ENCODE measurements around the gene CDK17. TPM values are rescaled to one million over a fixed set of nuclear protein-coding genes. Genes with fewer than 3 reads are reported as not detected.

Gene CDK17
- total and polyA plus RNA-seq, 12 donors: 8.5 to 32.4 (median 21.0) TPM

DNA sequence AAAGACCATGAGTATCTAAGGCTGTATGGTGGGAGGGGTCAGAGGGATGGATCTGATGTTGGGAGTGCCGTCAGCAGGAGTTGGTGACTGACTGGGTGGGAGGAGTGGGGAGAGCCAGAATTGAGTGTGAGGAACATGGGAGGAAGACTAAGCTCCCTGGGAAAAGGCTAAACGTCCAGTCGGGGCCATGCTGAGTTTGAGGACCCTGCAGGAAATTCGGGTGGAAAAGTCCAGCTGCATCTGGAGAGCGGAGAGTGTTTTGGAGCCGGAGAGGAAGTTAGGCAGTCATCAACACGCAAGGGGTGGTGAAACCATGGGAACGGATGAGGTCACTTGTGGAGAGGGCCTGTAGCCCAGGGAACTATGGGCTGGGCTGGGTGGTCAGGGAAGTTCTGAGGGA lies 145.2 kb downstream of the CDK17 start:
- no peaks in the 10 kb centered on the region for H3K27me3 ChIP-seq
- WGBS, 2 donors: 30 to 43% methylated on average over 8 of the region's 8 CpGs
- TF ChIP-seq, protein P1, sequence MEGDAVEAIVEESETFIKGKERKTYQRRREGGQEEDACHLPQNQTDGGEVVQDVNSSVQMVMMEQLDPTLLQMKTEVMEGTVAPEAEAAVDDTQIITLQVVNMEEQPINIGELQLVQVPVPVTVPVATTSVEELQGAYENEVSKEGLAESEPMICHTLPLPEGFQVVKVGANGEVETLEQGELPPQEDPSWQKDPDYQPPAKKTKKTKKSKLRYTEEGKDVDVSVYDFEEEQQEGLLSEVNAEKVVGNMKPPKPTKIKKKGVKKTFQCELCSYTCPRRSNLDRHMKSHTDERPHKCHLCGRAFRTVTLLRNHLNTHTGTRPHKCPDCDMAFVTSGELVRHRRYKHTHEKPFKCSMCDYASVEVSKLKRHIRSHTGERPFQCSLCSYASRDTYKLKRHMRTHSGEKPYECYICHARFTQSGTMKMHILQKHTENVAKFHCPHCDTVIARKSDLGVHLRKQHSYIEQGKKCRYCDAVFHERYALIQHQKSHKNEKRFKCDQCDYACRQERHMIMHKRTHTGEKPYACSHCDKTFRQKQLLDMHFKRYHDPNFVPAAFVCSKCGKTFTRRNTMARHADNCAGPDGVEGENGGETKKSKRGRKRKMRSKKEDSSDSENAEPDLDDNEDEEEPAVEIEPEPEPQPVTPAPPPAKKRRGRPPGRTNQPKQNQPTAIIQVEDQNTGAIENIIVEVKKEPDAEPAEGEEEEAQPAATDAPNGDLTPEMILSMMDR (IDR thresholded peaks at IDR 0.05): no peak
- no peaks in the 10 kb centered on the region for H3K9me3 ChIP-seq
- ATAC-seq: peak; percentile 78 to 95 (median 92)
- H3K36me3 ChIP-seq: peaks cover 0 to 62% (median 17%) of the 10 kb centered on the region in 9 donors
- H3K27ac ChIP-seq: peak overlapping the region in 9 of 10 donors; percentile 36 to 82 (median 74)
- peaks cover 7 to 79% (median 57%) of the 10 kb centered on the region in 9 donors for H3K4me1 ChIP-seq
- intact Hi-C loops (cut with DNase I): loop anchor here in 2 of 10 donors (2.0 to 5.0 kb wide), 2 partner anchors 144 to 147 kb away; partner anchors contain the start of gene CDK17 (in 1 of the 2)
- DNase-seq: peak; percentile 38 to 91
- H3K4me3 ChIP-seq: peak overlapping the region in 4 of 10 donors; percentile 1 to 22 (median 10)

DNA sequence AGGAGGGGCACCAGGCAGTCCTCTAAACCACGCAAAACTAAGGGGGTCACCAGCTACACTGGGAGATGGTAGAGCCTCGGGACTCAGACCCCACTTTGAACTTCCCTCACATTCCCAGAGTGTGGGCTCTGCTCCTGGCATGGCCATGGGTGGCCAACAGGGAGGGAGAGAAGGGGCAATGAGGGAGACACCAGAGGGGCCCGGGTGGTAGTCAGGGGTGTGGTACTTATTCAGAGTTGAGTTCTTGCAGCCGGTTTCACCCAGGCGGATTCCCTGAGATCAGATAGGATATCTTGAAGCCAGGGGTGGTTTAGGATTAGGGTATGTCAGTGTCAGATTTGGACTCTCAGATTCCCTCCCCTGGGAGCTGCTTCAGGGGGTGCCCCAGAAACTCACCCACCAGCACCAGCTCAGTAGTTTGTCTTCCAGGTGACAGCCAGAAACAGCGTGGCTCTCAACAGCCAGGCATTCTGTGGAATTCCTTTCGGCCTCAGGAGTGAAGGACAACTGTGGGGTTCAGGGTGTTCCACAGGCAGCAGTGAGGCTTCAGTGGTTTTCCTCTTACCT lies 150.0 kb downstream of the CDK17 start:
- H3K27ac ChIP-seq: peak overlapping the region in 7 of 10 donors; percentile 44 to 79 (median 66)

DNA sequence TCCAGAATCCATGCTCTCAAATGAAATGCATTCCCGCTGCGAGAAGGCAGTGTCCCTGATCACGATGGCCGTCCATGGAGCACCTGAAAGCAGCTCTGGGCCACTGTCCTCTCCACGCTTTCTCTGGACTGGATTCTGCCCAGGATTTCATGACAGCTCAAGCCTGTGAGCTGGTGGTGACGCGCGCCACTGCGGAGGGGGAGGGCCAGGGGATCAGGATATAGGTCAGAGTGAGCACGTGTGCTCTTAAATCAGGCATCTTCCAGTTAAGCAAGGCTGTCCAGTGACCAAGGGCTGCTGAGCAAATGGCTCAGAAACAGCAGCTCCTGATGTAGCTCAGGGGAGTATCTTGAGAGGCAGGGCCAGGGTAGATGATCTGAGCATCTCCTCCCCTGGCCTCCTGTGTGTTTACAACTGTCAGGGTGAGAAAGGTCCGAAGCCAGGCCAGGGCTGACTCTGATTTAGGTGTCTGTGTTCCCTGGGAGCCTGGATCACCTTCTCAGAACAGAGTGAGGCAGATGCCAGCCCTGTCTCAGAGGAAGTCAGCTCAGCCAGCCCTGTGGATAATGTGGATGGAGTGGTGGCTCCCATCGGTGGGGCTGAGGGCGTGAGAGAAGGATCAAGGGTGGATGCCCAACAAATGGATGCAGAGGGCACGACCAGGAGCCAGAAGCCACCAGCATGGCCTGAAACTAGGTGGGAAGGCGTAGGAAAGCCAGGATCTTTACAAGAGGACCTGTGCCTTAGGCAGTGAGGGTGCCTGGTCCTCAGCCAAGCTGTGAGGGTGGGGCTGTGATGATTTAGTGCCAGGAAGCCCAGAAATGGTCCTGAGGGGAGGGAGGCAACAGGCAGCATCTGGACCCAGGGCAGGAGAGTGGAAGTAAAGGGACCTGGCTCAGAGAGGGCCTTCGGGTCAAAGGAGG lies 150.8 kb downstream of the CDK17 start:
- DNase-seq (peak; percentile 69 to 73), ATAC-seq (peak; percentile 77 to 91 (median 86))
- H3K9me3 ChIP-seq: no peaks in the 10 kb centered on the region
- H3K4me3 ChIP-seq: no peak overlapping the region
- TF ChIP-seq, protein P1 (IDR thresholded peaks at IDR 0.05): no peak
- H3K27ac ChIP-seq: peak overlapping the region in 9 of 10 donors; percentile 17 to 79 (median 62)
- H3K36me3 ChIP-seq: peaks cover 0 to 84% (median 19%) of the 10 kb centered on the region in 9 donors
- intact Hi-C loops (cut with DNase I): loop anchor here in 1 of 10 donors (10.0 kb wide), 1 partner anchor 145 kb away; no protein-coding TSS in a partner anchor
- 42 to 51% methylated on average over 16 of the region's 16 CpGs for WGBS, 2 donors
- H3K27me3 ChIP-seq: no peaks in the 10 kb centered on the region
- peaks cover 17 to 69% (median 35%) of the 10 kb centered on the region in 9 donors for H3K4me1 ChIP-seq

More for the DNA sequence above, 150.0 kb downstream of the CDK17 start:
- Histone ChIP-seq H3K4me1 (peaks cover 17 to 72% (median 38%) of the 10 kb centered on the region in 9 donors), H3K36me3 (peaks cover 0 to 81% (median 19%) of the 10 kb centered on the region in 9 donors), H3K27me3 (no peaks in the 10 kb centered on the region), H3K4me3 (no peak overlapping the region), H3K9me3 (no peaks in the 10 kb centered on the region)
- TF ChIP-seq, protein P1 (IDR thresholded peaks at IDR 0.05): no peak
- peak in 1 of 8 donors; percentile 36 for ATAC-seq
- WGBS, 2 donors: 77 to 84% methylated on average over 7 of the region's 7 CpGs
- intact Hi-C loops (cut with DNase I): no loop called here
- DNase-seq: no peak

Measured in heart right ventricle (tissue), 16 donors.